HG03571 (cell line): ENCODE data around the gene SELENOI.
"Not testable (repeated sequence)": the region's sequence is repeated elsewhere in the genome, so short reads cannot be mapped to it uniquely, and the experiment has no call there.

ENCODE experiments used
- ATAC-seq: cut with Tn5 transposase; IDR thresholded peaks from one replicate; pipeline ENCODE4 v1.9.1; 2021; ENCODE audit not compliant: unreplicated experiment

Gene SELENOI

GRCh38 chr2:26326514-26326913 is 19.4 kb upstream of the SELENOI start:
- ATAC-seq = no peak

GRCh38 chr2:26327291-26328272 is 18.4 kb upstream of the SELENOI start:
- no peak for ATAC-seq

DNA sequence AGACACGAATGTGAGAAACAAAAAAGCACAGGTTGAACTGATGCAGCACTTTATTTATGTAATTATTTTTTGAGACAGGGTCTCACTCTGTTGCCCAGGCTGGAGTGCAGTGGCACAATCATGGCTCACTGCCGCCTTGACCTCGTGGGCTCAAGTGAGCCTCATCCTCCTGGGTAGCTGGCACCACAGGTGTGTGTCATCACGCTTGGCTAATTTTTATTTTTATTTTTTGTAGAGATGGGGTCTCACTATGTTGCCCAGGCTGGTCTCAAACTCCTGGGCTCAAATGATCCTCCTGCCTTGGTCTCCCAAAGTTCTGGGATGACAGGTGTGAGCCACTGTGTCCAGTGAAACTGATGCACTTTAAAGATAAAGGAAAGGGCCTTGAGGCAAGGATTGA is 16.9 kb upstream of the SELENOI start:
- ATAC-seq = not testable (repeated sequence)

DNA sequence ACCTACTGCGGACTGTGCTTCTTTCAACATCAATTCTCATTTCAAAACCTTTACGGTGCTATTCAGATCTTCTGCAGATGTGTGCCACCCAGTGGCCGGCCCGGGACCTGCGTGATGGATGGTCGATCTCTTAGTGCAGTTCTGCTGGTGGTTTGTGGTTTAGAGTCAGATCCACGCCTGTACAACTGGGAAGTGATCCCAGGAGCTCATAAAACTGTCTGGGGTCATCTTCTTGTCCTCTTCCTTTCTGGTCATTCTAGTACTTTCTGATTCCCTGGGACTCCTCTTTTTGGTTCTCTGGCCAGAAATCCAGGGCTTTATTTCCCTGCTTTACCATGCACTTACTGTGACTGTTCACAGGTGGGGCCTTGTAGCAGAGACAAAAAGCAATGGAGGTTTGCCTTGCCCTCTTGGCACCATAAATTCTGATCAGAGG is 15.8 kb upstream of the SELENOI start:
- peak; percentile 80 for ATAC-seq

GRCh38 chr2:26330604-26331003 is 15.3 kb upstream of the SELENOI start:
- ATAC-seq = no peak

DNA sequence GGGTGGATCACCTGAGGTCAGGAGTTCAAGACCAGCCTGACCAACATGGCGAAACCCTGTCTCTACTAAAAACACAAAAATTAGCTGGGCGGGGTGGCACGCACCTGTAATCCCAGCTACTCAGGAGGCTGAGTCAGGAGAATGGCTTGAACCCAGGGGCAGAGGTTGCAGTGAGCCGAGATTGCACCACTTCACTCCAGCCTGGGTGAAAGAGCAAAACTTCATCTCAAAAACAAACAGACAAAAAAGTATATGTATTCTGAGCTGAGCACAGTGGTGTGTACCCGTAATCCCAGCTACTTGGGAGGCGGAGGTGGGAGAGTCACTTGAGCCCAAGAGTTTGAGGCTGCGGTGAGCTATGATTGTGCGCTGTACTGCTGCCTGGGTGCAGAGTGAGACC is 14.6 kb upstream of the SELENOI start:
- ATAC-seq = not testable (repeated sequence)

DNA sequence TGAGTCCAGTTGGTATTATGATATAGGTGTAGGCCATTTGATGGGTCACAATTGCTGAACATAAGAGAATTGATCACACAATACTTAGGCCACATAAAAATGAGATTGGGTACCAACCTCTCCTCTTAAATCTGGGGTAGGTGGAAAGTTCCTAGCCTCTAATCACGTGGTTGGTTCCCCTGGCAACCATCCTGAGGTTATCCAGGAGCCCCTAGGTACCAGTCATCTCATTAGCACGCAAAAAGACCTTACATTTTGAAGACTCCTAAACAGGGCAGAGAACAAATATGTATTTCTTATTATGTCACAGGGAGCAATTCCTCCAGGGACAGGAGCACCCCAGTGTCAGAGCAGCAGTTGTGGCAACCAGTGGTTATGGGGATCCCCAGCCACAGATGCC is 12.7 kb upstream of the SELENOI start:
- ATAC-seq = no peak

DNA sequence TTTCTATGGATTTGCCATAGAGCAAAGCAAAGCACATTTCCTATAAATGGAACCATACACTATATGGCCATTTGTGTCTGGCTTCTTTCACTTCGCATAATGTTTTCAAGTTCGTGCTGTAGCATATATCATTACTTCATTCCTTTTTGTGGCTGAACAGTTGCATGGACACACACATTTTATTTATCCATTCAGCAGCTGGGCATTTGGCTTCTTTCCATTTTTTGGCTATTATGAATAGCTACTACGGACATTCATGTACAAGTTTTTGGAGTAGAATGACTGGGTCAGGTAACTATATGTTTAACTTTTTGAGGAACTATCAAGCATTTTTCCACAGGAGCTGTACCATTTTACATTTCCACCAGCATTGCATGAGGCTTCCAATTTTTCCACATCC is 10.7 kb upstream of the SELENOI start:
- no peak for ATAC-seq

DNA sequence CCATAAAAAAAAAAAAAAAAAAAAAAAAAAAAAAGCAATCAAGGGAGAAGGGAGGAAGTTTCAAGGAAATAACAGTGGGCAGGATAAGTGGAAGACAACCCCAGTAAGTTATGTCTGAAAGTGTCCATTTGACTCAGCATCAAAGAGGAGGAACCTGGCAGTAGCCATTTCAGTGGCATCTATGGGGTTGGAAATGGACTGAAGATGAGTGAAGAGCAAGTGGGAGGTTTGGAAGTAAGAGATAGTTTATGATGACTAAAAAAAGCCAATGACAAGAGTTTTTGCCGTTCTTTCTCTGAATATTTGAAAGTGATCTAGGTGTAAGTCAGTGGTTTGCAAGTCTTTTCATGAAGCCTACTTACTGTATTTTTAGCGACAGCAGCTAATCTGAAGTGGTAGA is 9.2 kb upstream of the SELENOI start:
- no peak for ATAC-seq

DNA sequence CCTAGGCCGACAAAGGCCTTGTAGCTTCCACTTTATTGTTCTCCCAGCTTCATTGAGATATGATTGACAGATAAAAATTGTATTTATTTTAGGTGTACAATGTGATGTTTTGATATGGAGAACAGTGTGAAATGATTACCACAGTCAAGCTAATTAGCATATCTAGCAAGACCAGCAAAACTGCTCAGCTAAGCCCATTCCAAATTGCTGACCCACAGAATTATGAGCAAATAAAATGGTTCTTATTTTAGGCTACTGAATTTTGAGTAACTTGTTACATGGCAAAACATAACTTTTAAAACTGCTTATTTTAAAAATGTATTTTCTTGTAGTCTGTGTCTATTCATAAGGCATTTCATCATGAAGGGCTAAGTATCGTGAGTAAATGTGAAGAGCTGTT is 8.6 kb upstream of the SELENOI start:
- no peak for ATAC-seq

GRCh38 chr2:26340831-26341230 is 5.1 kb upstream of the SELENOI start:
- no peak for ATAC-seq

DNA sequence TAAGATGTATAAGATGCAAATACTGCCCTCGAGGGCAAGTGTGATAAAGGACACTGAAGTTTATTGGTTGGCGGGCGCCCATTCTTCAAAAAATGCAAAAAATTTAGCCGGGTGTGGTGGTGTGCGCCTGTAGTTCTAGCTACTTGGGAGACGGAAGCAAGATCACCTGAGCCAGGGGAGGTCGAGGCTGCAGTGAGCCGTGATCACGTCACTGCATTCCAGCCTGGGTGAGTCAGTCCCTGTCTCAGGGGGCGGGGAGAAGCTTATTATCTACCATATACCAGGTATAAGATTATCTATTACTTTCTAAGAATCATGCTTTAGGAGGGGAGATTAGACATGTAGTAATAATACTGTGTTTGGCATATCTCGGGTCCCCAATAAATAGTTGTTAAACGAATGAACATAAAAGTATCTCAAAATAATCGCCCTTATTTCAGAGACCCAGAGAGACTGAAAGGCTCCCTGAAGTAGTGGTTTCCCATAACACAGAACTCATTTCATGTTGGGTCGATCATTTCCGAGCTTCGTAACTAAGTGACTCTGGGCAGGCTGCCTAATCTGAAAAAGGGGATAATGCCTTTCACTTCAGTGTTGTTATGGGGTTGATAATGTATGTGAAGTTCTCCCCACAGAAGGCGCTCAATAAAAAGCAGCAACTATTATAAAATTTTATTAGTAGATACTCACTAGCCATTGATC is 1.2 kb upstream of the SELENOI start:
- no peak for ATAC-seq

DNA sequence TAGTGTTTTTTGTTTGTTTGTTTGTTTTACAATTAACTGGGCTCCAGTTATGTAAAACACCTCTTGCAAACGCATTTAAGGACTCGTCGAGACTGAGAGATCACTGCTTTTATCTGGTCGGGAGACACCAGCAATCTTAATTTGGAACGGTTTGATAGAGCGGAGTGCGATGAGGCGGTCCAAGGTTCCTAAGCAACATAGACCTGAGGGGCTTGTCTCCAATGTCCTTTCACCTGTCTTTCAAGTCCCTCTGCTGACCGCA is 729 bp upstream of the SELENOI start:
- ATAC-seq = no peak

DNA sequence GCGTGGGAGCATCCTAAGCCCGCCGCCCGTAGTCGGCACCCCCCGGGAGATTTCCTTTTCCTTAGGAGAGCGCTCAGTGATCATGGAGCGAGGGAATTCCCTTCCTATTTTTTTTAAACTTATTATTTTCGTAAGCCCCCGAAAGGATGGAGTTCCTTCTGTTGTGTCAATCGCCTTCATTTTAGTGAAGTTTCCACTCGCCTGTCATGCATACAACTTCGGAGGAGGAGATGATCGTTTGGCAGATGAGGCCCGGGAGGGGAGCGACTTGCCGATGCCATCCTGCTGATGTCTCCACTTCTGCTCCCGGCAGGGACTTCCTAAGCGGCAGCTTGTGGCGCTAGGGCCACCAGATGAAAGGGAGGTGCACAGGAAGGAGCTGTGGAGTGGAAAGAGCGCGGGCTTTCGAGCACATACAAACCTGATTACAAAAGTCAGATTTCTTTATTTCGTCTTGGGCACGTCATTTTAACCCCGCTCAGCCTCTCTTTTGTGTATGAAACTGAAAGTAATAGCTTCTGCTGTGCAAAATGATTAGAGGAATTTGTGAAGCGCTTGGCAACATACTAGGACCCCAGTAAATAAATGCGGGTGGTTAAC is 611 bp downstream of the SELENOI start, which contains the start of gene ADGRF3:
Gene ADGRF3 (minus strand): TSS at position 336 of the 600 bp plus-strand sequence. CDS start 555 bp downstream, outside the sequence.
- no peak for ATAC-seq

DNA sequence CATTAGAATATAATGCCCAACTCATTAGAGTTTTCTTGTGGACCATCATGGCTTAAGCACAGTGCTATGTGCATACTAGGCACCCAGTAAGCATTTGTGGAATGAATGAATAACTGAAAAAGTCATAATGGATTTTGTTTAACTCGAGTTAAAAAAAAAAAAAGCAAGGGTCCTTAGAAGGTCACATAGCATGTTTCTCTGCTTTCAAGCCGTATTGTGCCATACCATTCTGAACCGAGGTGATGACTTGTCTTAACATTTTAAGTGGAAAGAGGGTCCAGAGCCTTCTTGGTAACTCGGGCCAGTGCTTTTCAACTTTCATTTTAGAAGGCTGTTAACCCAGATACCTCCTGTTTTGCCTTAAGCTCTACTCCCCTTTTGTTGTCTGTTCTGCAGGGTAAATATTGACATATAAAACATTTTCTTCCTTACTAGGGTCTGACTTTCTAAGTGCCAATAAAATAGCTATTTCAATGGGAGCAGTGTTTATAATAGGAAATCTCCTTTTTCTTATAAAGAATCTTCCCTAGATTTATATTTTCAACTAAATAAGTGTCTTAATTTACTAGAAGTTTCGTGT is 1.4 kb downstream of the SELENOI start:
- ATAC-seq = no peak

- ATAC-seq = no peak
Observed at GRCh38 chr2:26349690-26350089, 3.7 kb downstream of the SELENOI start.

GRCh38 chr2:26351375-26352090 is 5.6 kb downstream of the SELENOI start:
- no peak for ATAC-seq

- ATAC-seq = no peak
Observed at GRCh38 chr2:26352892-26353291, 6.9 kb downstream of the SELENOI start.

DNA sequence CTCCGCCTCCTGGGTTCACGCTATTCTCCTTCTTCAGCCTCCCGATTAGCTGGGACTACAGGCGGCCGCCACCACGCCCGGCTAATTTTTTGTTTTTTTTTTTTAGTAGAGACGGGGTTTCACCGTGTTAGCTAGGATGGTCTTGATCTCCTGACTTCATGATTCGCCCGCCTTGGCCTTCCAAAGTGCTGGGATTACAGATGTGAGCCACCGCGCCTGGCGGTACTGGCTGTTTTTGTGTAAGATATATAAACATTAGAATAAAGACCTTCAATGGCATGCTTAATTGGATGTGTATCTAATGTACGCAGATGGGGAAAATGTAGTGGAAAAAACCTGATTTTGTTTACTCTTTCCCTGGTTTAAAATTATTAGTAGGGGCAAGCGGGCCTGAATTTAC is 8.5 kb downstream of the SELENOI start:
- ATAC-seq = not testable (repeated sequence)

DNA sequence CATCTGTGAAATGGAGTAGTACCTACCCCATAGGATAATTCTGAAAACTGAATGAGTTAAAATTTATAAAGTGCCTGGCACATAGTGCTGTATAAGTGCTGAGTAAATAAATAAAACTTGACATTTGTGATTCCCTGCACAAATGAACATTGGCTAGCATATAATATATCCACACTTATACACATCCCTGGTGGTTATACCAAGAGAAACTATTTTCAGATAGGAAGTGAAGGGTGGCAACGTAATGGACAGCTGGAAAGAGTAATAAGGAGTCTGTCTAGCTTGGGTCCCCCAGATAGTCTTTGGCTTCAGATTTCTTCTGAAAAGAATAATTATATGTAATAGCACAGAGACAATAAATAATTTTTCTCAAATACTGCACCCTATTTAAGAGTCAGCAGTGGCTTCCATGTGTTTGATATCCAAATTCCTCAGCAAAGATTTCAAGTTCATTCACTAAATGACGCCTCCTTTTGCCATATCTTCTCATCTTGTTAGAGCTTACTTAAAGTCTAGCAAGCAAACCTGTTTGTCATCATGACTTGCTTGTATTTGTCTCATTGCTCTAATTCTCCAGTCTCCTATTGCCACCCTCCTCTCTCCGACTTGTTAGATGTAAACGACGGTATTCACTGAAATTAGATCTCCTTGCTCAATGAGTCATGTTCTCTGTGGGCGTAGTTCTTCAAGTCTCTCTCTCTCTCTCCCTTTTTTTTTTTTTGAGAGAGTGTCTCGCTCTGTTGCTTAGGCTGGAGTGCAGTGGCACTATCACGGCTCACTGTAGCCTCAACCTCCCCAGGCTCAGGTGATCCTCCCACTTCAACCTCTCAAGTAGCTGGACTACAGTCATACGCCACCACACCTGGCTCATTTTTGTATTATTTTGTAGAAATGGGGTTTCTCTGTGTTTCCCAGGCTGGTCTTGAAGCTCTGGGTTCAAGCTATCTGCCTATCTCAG is 9.4 kb downstream of the SELENOI start:
- no peak for ATAC-seq
